Type B pancreatic cell (in vitro differentiated cells): ENCODE measurements around the gene UBXN11. TPM values are rescaled to one million over a fixed set of nuclear protein-coding genes. Genes with fewer than 3 reads are reported as not detected.

Experiments used
- DNase-seq: peaks from one replicate; pipeline ENCODE4 v3.0.0; 2021; ENCODE audit warnings: mixed read lengths; ENCODE audit not compliant: unreplicated experiment; ENCODE audit errors: extremely low spot score
- H3K27ac Mint-ChIP-seq: 2 replicates; pipeline ENCODE4 v1.8.0; 2021; ENCODE audit warnings: mild to moderate bottlenecking, mixed read lengths
- H3K27me3 Mint-ChIP-seq: 2 replicates; pipeline ENCODE4 v1.8.0; 2021; ENCODE audit warnings: mixed read lengths
- H3K36me3 Mint-ChIP-seq: 2 replicates; pipeline ENCODE4 v1.8.0; 2021; ENCODE audit warnings: mixed read lengths
- H3K4me1 Mint-ChIP-seq: one replicate; pipeline ENCODE4 v1.8.0; 2021; ENCODE audit warnings: mixed read lengths; ENCODE audit not compliant: unreplicated experiment
- H3K4me3 Mint-ChIP-seq: 2 replicates; pipeline ENCODE4 v1.8.0; 2021; ENCODE audit warnings: mild to moderate bottlenecking, mixed read lengths
- H3K9me3 Mint-ChIP-seq: 2 replicates; pipeline ENCODE4 v1.8.0; 2021; ENCODE audit warnings: mixed read lengths
- total RNA-seq: library from RNA; stranded (reverse); gene quantifications from 2 replicates; pipeline ENCODE4 v1.2.1, GENCODE V29; 2021; ENCODE audit warnings: low replicate concordance
- TF ChIP-seq, protein P1 (sequence below): fragments of 200-600 bp; sonication (generic); conservative IDR thresholded peaks from 2 replicates; pipeline ENCODE4 v1.5.0; 2021; ENCODE audit warnings: antibody characterized with exemption, mild to moderate bottlenecking

Gene UBXN11
- total RNA-seq, 1 donor from 2014 or later = 50.5 TPM

DNA sequence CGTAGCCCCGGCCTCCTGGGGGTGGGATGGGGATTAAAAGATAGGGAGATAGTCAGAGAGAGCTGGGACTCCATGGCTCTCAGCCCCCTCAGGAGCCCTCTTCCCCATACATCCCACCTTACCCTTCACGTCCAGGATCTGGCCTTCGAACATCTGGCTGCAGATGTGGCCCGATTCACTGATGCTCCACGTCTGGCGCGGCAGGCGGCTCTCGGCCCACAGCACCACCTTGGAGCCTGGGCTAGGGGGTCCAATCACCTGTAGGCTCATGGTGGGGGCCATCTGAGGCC is 15.6 kb upstream of the UBXN11 start:
- TF ChIP-seq, protein P1, sequence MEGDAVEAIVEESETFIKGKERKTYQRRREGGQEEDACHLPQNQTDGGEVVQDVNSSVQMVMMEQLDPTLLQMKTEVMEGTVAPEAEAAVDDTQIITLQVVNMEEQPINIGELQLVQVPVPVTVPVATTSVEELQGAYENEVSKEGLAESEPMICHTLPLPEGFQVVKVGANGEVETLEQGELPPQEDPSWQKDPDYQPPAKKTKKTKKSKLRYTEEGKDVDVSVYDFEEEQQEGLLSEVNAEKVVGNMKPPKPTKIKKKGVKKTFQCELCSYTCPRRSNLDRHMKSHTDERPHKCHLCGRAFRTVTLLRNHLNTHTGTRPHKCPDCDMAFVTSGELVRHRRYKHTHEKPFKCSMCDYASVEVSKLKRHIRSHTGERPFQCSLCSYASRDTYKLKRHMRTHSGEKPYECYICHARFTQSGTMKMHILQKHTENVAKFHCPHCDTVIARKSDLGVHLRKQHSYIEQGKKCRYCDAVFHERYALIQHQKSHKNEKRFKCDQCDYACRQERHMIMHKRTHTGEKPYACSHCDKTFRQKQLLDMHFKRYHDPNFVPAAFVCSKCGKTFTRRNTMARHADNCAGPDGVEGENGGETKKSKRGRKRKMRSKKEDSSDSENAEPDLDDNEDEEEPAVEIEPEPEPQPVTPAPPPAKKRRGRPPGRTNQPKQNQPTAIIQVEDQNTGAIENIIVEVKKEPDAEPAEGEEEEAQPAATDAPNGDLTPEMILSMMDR = no peak
- no peak for DNase-seq
- Mint-ChIP-seq H3K27me3 (peaks cover 3% of the 10 kb centered on the region), H3K27ac (no peak overlapping the region), H3K36me3 (peaks cover 3% of the 10 kb centered on the region), H3K4me3 (no peak overlapping the region), H3K4me1 (peaks cover 21% of the 10 kb centered on the region), H3K9me3 (no peaks in the 10 kb centered on the region)

DNA sequence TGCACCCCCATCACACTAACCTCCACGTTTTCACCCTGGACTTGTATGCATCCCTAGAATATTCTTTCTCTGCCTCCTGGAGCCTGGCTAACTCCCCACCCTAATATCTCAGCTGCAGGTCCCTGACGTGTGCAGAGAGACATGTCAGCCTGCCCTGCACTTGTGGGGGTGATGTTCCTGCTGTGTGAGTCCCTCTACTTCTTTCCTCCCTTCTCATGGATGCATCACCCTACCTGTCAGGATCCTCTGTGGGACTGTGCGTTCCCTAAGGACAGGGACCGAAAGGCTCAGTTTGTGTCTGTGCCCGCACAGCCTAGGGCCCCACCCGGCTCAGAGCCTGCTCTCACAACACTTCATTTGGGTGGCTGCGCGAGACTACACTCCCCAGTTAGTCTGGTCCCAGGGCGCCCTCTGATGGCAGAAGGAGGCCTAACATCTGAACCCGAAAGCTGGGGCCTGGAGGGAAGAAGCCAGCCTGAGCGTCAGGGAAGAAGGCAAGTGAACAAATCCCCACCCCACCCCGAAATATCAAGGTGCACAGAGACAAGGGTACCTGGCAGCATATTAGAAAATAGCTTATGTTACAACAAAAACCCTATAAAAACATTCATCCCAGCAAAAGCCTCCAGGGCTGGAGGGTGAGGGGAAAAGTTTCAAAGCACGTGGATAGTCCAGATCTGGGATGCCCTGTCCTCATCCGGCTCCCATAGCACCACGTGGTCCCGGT is 15.0 kb upstream of the UBXN11 start:
- peak overlapping the region; percentile 26 for H3K4me3 Mint-ChIP-seq
- peak overlapping the region; percentile 16 for H3K27ac Mint-ChIP-seq

DNA sequence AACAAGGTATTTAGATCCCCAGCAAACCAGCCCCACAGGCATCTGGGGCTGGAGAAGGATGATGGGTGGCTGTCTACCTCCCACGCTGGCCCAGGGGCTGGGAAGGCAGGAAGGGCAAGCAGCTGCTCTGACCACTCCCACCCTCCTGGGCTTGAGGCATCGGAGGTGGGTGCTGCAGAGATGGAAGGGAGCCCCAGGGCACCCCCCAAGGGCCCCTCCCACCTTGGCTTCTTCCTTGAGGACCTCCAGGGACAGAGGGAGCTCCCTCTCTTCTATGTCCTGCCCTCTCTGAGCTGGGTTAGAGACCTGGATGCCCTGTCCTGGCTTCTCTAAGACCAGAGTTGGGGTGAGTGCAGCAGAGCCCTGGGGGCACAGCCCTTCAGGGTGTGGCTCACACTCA is 14.5 kb upstream of the UBXN11 start:
- Mint-ChIP-seq H3K27me3 (peaks cover 3% of the 10 kb centered on the region), H3K4me3 (no peak overlapping the region), H3K4me1 (peaks cover 21% of the 10 kb centered on the region), H3K27ac (no peak overlapping the region), H3K9me3 (no peaks in the 10 kb centered on the region), H3K36me3 (peaks cover 3% of the 10 kb centered on the region)
- TF ChIP-seq, protein P1 = no peak
- DNase-seq = no peak

More for the DNA sequence above, 15.0 kb upstream of the UBXN11 start:
- Mint-ChIP-seq H3K4me1 (peaks cover 21% of the 10 kb centered on the region), H3K27me3 (peaks cover 3% of the 10 kb centered on the region), H3K9me3 (no peaks in the 10 kb centered on the region), H3K36me3 (peaks cover 3% of the 10 kb centered on the region)
- TF ChIP-seq, protein P1 = peak; percentile 92
- peak; percentile 93 for DNase-seq

DNA sequence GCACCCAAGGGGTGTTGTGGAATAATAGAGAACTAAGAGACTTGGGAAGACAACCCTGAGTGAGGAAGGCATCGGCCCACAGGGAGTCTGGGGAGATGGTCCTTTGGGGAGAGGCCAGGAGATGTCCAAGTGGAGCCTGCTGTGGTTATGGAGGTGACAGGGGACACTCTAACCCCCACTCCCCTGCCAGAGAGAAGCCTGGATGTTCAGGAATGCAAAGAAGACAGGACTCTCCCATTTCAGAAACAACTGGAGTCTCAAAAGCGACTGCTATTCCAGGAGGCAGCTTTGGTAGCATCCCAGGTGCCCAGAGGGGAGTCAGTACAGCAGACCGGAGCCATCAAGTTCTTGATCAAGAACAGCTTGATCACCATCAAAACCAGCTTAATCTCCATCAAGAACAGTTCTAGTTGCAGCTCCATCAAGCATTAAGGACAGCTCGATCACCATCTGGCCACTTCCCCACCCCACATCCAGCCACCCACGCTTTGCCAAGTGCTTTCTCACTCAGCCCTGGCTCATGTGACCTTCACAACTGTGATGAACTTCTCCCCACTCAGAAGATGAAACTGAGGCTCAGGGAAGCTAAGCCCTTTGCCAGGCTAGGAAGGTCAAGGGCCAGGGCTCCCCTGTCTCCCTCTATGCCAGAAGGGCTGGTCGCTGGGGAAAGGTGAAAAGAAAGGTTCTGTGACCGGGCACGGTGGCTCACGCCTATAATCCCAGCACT is 12.1 kb upstream of the UBXN11 start:
- Mint-ChIP-seq H3K4me3 (no peak overlapping the region), H3K4me1 (peaks cover 24% of the 10 kb centered on the region), H3K27me3 (peaks cover 5% of the 10 kb centered on the region), H3K9me3 (no peaks in the 10 kb centered on the region), H3K27ac (no peak overlapping the region), H3K36me3 (no peaks in the 10 kb centered on the region)
- DNase-seq = no peak
- TF ChIP-seq, protein P1 = no peak

GRCh38 chr1:26317612-26318337 is 11.3 kb upstream of the UBXN11 start, which contains the start of gene CD52:
TSS of gene CD52 (plus strand) at chr1:26317958. CDS start at chr1:26318018, 60 bp downstream.
- H3K4me3 Mint-ChIP-seq = no peak within 1 kb of the TSS
- H3K9me3 Mint-ChIP-seq = no peaks in the 10 kb centered on the region
- H3K36me3 Mint-ChIP-seq = no peaks in the 10 kb centered on the region
- H3K27me3 Mint-ChIP-seq = peaks cover 11% of the 10 kb centered on the region
- no peak for DNase-seq
- peaks cover 24% of the 10 kb centered on the region for H3K4me1 Mint-ChIP-seq
- TF ChIP-seq, protein P1 = no peak
- no peak within 1 kb of the TSS for H3K27ac Mint-ChIP-seq
